HUES64 (cell line): ENCODE results near the gene SLC6A15.

Experiments used
- H3K27ac ChIP-seq: 2 replicates; pipeline ENCODE4 v1.7.0; 2013; ENCODE audit warnings: low read depth, low read length, inconsistent platforms
- H3K27me3 ChIP-seq: 2 replicates; pipeline ENCODE4 v1.6.1; 2013; ENCODE audit warnings: mild to moderate bottlenecking, low read length; ENCODE audit not compliant: insufficient read depth
- H3K36me3 ChIP-seq: 2 replicates; pipeline ENCODE4 v1.6.1; 2013; ENCODE audit warnings: mild to moderate bottlenecking, low read length; ENCODE audit not compliant: insufficient read depth
- H3K4me1 ChIP-seq: 2 replicates; pipeline ENCODE4 v1.6.1; 2013; ENCODE audit warnings: mild to moderate bottlenecking, low read length, moderate library complexity; ENCODE audit not compliant: insufficient read depth
- H3K4me3 ChIP-seq: 2 replicates; pipeline ENCODE4 v1.5.1; 2013; ENCODE audit warnings: mild to moderate bottlenecking, low read length, moderate library complexity
- H3K9ac ChIP-seq: 2 replicates; pipeline ENCODE4 v1.6.1; 2013; ENCODE audit warnings: mild to moderate bottlenecking, low read depth, low read length
- H3K9me3 ChIP-seq: 2 replicates; pipeline ENCODE4 v1.6.1; 2013; ENCODE audit warnings: low read depth, low read length; ENCODE audit not compliant: insufficient read depth
- WGBS: fragments of 150-250, 120-280 bp; methylation state at CpG from one replicate; pipeline ENCODE4 v1.1.7; 2013; ENCODE audit warnings: missing lambda C conversion rate; 5-methylcytosine and 5-hydroxymethylcytosine counted together

The SLC6A15 gene

DNA sequence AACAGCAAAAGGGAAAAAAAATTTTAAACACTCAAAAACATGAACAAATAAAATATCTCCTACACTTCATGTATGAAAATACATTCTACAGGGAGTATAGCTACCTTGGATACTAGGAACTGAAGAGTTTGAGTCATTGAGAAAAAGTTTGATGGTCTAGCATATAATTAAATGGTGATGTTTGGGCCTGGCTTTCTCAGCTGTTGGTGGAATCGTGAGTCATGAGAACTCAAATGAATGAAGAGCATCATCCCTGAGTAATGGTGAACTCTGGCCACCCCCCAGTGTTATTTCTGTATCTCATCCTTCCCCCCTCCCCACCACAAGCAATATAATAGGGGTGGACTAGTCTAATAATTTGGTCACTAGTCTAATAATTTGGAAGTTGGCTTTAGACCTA, 6.7 kb upstream of the SLC6A15 start:
- 92% methylated on average over 1 of the region's 1 CpG for WGBS
- H3K9ac ChIP-seq, result no peak overlapping the region
- H3K4me1 ChIP-seq, result no peaks in the 10 kb centered on the region
- no peaks in the 10 kb centered on the region for H3K36me3 ChIP-seq
- no peak overlapping the region for H3K27ac ChIP-seq
- no peak overlapping the region for H3K4me3 ChIP-seq
- no peaks in the 10 kb centered on the region for H3K9me3 ChIP-seq
- H3K27me3 ChIP-seq, result peaks cover 7% of the 10 kb centered on the region; the same call in 1 of the 2 replicates

DNA sequence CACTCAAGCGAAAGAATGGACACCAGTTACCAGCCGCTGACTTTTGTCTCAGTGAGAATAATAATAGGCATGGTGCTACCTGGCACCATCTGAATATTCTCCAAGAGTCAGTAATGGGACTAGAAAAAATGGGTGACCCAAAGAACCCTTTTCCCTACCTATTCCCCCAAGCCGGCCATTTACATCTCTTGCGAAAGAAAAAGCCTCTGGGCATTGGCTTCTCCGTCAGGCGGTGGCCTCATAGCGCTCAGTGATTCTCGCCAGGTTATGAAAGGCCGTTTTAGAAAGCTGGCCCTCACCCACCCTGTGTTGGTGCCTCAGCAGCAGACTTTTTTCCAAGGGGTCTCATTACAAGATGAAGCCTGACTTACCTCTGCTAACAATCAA, 523 bp upstream of the SLC6A15 start:
- H3K9me3 ChIP-seq, result no peaks in the 10 kb centered on the region
- peaks cover 9% of the 10 kb centered on the region; the same call in 1 of the 2 replicates for H3K4me1 ChIP-seq
- no peak overlapping the region for H3K27ac ChIP-seq
- no peaks in the 10 kb centered on the region for H3K36me3 ChIP-seq
- 2% methylated on average over 9 of the region's 9 CpGs for WGBS
- H3K27me3 ChIP-seq, result peaks cover 35% of the 10 kb centered on the region
- H3K9ac ChIP-seq, result peak overlapping the region; percentile 78
- H3K4me3 ChIP-seq, result peak overlapping the region; percentile 81

GRCh38 chr12:84911271-84912197, 1.1 kb downstream of the SLC6A15 start:
- Histone ChIP-seq H3K27me3 (peaks cover 35% of the 10 kb centered on the region), H3K27ac (no peak overlapping the region), H3K4me1 (peaks cover 9% of the 10 kb centered on the region; the same call in 1 of the 2 replicates), H3K36me3 (no peaks in the 10 kb centered on the region), H3K9me3 (no peaks in the 10 kb centered on the region), H3K4me3 (peak overlapping the region; percentile 81), H3K9ac (peak overlapping the region; percentile 78)
- under 1% methylated on average over 48 of the region's 48 CpGs for WGBS

- H3K4me3 ChIP-seq, result peak overlapping the region; percentile 81
- H3K27ac ChIP-seq, result no peak overlapping the region
- H3K9me3 ChIP-seq, result no peaks in the 10 kb centered on the region
- 14% methylated on average over 18 of the region's 21 CpGs for WGBS
- peaks cover 35% of the 10 kb centered on the region for H3K27me3 ChIP-seq
- no peak overlapping the region; the same call in 1 of the 2 replicates for H3K9ac ChIP-seq
- H3K4me1 ChIP-seq, result peaks cover 9% of the 10 kb centered on the region; the same call in 1 of the 2 replicates
- no peaks in the 10 kb centered on the region for H3K36me3 ChIP-seq
Observed at GRCh38 chr12:84910549-84911241, 1.9 kb downstream of the SLC6A15 start.

DNA sequence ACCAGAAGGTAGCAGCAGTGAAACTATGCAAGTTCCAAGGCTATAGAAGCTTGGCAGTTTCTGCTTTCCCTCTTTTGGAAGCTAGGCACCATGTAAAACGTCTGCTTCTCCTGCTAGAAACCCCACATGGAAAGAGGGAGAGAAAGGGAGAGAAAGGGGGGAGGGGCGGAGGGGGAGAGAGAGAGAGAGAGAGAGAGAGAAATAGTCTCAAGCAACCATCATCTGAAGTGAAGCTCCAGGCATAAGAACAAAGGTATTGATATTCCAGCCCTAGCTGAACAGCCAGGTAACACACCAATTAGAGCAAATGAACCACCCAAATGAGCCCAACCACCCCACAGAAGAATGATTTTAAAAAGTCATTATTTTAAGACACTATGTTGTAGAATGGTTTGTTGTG, 8.5 kb downstream of the SLC6A15 start:
- Histone ChIP-seq H3K9me3 (no peaks in the 10 kb centered on the region), H3K4me3 (no peak overlapping the region), H3K36me3 (no peaks in the 10 kb centered on the region), H3K9ac (no peak overlapping the region), H3K4me1 (0 out of 2 replicates have a peak, but pooled peaks cover 8% of the 10 kb centered on the region), H3K27ac (no peak overlapping the region), H3K27me3 (no peaks in the 10 kb centered on the region)
- WGBS, result 40% methylated on average over 2 of the region's 2 CpGs

DNA sequence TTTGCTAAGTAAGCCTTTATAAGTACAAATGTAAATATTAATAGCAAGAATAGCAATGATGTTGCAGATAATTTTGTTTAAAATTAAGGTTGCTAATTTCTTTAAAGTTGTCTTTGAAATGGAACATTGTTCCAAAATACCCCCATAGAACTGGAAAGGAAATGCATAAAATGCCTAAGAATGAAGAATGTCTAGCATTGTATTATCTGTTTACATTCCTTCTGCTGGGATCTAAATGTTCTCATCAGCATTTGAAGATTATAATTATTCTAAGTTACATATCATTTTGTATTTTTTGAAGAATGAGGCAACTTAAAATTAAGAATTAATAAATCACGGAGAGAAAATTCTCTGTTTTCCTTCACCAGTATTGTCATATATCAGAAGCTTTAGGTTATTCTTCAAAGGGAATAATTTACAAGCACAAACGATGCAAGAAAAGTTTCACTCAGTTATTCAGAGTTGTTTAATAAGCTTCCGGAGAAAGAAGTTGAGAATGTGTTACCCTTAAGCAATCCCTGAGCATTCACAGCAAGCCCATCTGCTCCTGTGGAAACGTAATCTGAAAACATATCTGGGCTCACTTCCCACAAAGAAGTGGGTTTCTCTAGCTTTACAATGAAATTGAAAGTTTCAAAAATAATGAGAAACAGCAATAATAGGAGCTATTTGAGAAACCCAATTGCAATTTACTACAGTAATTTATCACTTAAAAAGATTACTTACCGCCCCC, 21.3 kb downstream of the SLC6A15 start:
- H3K27me3 ChIP-seq, result no peaks in the 10 kb centered on the region
- no peak overlapping the region for H3K27ac ChIP-seq
- no peaks in the 10 kb centered on the region for H3K9me3 ChIP-seq
- 98% methylated on average over 4 of the region's 5 CpGs for WGBS
- no peaks in the 10 kb centered on the region; the same call in 1 of the 2 replicates for H3K4me1 ChIP-seq
- no peaks in the 10 kb centered on the region for H3K36me3 ChIP-seq
- no peak overlapping the region for H3K4me3 ChIP-seq
- H3K9ac ChIP-seq, result no peak overlapping the region

DNA sequence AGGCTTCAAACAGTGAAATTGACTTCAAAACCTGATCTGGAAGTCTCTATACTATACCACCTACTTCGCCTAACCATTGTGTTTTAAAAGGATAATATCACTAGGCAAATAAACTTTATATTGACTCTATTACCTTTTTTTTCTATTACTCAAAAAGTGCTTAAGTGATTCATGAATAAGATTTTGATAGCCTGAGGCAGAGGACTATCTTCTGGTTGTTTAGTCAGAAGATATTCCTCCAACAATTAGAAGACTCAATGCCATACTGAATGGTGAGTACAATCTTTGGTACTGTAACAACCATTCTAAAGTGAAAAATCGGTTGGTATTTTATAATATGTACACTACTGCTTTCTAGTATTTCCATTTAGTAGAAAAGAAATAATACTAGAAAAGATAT, 22.8 kb downstream of the SLC6A15 start:
- Histone ChIP-seq H3K9ac (no peak overlapping the region), H3K27me3 (no peaks in the 10 kb centered on the region), H3K4me1 (no peaks in the 10 kb centered on the region; the same call in 1 of the 2 replicates), H3K4me3 (no peak overlapping the region), H3K27ac (no peak overlapping the region), H3K9me3 (no peaks in the 10 kb centered on the region), H3K36me3 (no peaks in the 10 kb centered on the region)
- WGBS, result no CpG with 5 or more reads among the region's 2 CpGs

DNA sequence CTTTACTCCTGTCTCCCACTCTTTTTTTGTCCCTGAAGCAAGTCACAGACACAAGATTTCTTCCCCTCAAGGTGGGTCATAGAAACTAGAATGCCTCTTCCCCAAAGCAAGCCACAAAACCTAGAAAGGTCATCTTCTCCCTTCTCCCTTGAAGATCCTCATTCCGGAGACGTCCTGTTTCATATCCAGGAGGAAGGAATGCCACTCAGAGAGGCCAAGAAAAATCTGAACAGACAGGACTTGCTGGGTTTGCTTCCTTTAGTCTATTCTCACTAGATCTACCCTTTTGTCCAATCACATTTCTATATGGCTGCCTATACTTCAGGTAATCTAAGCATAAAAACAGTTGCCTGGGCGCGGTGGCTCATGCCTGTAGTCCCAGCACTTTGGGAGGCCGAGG, 23.7 kb downstream of the SLC6A15 start:
- no peak overlapping the region for H3K4me3 ChIP-seq
- H3K27ac ChIP-seq, result no peak overlapping the region
- H3K36me3 ChIP-seq, result no peaks in the 10 kb centered on the region
- 93% methylated on average over 5 of the region's 5 CpGs for WGBS
- no peak overlapping the region for H3K9ac ChIP-seq
- no peaks in the 10 kb centered on the region; the same call in 1 of the 2 replicates for H3K4me1 ChIP-seq
- H3K9me3 ChIP-seq, result no peaks in the 10 kb centered on the region
- H3K27me3 ChIP-seq, result no peaks in the 10 kb centered on the region

- H3K27ac ChIP-seq, result no peak overlapping the region
- WGBS, result 87% methylated on average over 2 of the region's 2 CpGs
Observed at GRCh38 chr12:84877340-84877739, 35.3 kb downstream of the SLC6A15 start.

GRCh38 chr12:84875241-84875640, 37.4 kb downstream of the SLC6A15 start:
- no peak overlapping the region for H3K27ac ChIP-seq
- H3K4me1 ChIP-seq, result no peaks in the 10 kb centered on the region
- H3K9me3 ChIP-seq, result no peaks in the 10 kb centered on the region
- no peak overlapping the region for H3K4me3 ChIP-seq
- H3K36me3 ChIP-seq, result no peaks in the 10 kb centered on the region
- H3K27me3 ChIP-seq, result no peaks in the 10 kb centered on the region
- 82% methylated on average over 3 of the region's 4 CpGs for WGBS
- H3K9ac ChIP-seq, result no peak overlapping the region

More at GRCh38 chr12:84877340-84877739, 35.3 kb downstream of the SLC6A15 start:
- Histone ChIP-seq H3K27me3 (no peaks in the 10 kb centered on the region), H3K36me3 (no peaks in the 10 kb centered on the region), H3K9ac (no peak overlapping the region), H3K9me3 (no peaks in the 10 kb centered on the region), H3K4me3 (no peak overlapping the region), H3K4me1 (no peaks in the 10 kb centered on the region)

DNA sequence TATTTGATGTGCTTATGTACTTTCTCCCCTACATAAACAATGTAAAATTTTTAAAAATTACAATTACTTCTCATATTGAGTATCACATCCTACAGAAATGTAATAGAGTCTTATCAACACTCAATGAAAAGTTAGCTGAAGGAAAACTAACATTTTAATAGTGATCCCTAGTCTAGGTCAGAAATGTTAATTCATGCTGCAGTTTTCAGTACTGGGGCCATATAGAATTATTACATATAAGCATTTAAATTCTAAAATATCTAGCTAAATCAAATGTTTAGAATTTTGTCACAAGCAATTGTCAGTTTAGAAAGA, 37.8 kb downstream of the SLC6A15 start:
- H3K4me1 ChIP-seq, result no peaks in the 10 kb centered on the region
- no peak overlapping the region for H3K4me3 ChIP-seq
- no peaks in the 10 kb centered on the region for H3K36me3 ChIP-seq
- H3K27ac ChIP-seq, result no peak overlapping the region
- H3K27me3 ChIP-seq, result no peaks in the 10 kb centered on the region
- H3K9me3 ChIP-seq, result no peaks in the 10 kb centered on the region
- H3K9ac ChIP-seq, result no peak overlapping the region
